GM19328 (cell line): ENCODE measurements around the gene PLEKHA1.

Experiments
- ATAC-seq: cut with Tn5 transposase; IDR thresholded peaks from one replicate; pipeline ENCODE4 v1.9.1; 2021; ENCODE audit warnings: mild to moderate bottlenecking, moderate library complexity; ENCODE audit not compliant: unreplicated experiment

PLEKHA1 gene

DNA sequence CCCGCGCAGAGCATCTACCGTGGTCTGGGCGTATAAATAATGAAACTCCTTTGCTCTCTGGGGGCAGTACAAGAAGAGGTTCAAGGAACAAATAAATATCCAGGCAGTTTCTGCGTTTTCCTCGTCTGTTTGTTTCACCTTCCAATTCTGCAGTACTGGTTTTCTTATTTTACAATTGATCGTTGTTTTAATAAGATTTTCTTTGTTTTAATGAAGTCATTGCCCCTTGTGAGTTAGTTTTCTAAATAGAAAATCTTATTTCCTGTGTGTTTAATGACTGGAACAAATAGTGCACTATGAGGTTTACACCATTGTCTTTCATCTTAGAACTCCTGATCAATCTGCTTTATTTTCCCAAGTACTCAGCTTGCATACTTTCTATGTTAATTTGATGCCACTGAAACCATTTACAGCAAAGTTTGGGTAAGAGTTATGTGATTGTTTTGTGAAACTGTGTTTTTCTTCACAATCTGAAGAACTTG, 1.2 kb downstream of the PLEKHA1 start:
- ATAC-seq = no peak

DNA sequence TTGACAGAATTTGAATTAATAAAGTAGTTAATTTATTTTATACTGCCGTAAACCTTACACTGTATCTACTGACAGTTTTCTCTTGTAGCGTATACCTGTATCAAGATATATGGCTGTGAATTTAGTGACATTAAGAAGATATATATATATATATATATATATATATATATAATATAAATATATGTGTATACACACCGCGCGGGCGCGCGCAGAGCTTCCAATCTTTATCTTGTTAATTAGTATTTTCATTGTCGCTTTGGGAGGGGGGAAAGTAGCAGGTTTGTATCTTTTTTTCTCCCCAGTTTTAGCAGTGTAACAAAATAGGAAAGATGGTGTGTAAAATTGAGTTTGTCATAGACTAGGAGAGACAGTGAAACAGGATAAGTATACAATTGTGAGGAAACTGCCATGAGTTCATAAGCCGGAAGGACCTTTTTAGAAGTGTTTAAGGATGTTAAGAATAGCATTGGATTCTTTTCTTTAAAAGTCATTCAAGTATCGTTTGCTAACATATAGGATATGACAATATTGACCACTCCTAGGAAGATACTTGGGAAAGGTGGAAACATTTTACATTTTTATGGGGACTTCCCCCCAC, 2.0 kb downstream of the PLEKHA1 start:
- ATAC-seq = no peak

DNA sequence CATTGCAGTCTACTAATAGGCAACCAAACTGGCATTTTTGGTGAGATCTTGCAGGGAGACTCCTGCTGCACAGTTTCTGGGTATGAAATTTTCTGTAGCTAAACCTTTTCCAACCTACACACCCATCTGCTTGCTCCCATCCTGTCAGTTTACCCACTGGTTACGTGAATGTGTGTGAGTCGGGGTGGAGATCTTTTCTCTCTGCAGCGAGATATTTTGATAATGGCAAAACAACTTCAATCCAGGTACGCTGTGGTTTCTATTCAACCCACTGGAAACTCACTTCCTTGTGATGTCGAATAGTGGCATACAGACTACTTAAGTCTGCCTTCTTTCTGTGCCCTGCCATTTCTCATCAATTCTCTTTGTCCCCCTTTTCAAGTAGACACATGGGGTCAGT, 4.5 kb downstream of the PLEKHA1 start:
- ATAC-seq = no peak

DNA sequence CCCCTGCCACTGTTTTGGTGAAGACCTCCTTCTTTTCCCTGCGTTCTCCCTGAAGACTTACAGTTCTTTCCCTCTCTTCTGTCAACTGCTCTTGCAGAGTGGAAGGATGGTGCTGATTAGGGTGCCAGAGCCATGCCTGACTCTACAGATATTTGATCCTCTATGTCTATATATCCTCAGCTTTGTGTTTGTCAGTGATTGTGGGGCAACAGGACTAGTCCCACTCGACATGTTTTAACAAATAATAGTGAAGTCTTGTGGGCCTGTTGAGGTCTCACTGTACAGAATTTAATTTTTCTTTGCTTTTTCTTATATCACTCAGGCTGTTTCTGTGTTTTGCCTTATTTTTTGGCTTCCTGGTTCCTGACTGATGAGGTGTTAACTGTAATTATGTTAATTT, 5.0 kb downstream of the PLEKHA1 start:
- no peak for ATAC-seq

DNA sequence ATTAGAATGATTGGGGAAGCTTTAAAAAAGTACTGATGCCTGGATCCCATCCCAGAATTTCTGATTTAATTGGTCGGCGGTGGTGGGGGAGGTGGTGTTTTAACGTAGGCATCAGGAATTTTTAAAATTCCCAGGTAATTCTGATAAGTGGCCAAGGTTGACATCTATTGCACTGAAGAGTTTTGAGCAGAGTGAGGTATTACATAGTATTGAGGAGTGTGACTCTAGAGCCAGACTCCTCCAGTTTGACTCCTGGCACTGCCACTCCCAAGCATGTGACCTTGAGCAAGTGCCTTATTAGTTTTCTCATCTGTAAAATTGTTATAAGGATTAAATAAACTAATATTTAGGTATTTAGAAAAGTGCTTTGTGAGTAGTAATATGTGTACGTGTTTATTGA, 6.2 kb downstream of the PLEKHA1 start:
- ATAC-seq = no peak

DNA sequence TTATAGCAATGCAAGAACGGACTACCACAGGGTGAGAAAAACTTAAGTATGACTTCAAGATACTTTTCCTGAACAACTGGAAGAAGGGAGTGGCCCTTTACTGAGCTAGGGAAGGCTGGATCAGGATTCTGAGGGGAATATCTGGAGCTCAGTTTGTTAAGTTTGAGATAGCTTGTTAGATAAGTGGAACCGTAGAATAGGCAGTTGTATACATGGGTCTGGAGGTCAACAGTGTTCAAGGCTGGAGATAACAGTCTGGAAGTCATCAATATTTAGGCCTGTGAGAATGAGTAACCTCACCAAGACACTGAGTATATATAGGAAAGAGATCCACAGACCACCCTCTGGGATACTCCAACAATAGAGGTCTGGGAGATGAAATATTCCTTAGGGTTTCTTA, 7.2 kb downstream of the PLEKHA1 start:
- no peak for ATAC-seq

DNA sequence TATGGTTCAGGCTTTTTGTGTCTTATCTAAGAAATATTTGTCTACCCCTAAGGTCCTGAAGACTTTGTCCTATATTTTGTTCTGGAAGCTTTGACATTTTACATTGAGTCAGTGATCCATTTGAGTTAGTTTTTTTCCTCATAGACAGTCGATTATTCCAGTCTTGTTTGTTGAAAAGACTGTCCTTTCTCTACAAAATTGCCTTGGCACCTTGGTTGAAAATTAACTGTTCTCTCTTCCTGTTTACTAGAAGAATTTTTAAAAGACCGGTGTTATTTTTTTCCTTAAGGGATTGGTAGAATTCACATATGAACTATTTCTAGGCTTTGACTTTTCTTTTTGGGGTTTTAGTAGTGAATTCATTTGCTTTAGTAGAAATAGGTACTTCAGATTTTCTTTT, 12.0 kb downstream of the PLEKHA1 start:
- no peak for ATAC-seq

DNA sequence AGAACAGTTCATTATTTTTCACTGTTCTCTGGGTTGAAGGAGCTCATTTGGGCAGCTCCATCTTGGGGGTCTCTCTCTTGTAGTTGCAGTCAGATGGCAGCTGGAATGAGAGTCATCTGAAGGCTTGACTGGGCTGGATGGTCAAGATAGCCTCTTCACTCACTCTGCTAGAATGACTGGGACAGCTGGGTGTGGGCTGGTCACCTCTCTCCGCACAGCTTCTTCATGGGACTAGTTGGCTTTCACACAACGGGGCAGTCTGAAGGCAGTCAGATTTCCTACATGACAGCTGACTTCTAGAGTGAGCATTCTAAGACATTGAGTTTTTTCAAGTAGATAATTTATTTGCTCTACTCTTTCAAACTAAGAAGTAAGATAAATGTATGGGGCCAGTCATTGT, 13.1 kb downstream of the PLEKHA1 start:
- no peak for ATAC-seq

DNA sequence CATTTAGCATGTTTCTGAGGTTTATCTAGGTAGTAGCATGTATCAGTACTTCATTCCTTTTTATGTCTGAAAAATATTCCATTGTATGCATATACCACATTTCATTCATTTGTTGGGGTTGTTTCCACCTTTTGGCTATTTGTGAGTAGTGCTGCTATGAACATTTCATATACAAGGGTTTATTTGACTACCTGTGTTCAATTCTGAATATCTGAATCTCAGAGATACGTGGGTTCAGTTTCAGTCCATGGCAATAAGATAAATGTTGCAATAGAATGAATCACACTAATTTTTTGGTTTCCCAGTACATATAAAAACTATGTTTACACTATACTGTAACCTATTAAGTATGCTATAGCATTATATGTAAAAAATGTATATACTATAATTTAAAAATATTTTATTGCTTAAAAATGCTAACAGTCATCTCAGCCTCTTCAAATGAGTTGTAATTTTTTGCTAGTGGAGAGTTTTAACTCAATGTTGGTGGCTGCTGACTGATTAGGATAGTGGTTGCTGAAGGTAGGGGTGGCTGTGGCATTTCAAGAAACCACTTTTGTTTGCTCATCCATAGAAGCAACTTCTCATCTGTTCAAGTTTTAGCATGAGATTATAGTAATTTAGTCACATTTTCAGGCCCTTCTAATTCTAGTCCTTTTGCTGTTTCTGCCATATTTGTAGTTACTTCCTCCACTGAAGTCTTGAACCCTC, 13.9 kb downstream of the PLEKHA1 start:
- no peak for ATAC-seq

DNA sequence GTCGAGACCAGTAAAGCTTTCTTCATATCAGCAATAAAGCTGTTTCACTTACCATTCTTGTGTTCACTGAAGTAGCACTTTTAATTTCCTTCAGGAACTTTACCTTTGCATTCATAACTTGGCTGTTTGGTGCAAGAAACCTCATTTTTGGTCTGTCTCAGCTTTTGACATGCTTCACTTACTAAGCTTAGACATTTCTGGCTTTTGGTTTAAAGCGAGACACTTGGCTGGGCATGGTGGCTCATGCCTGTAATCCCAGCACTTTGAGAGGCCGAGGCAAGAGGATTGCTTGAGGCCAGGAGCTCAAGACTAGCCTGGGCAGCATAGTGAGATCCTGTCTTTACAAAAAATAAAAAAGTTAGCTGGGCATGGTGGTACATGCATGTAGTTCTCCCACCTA, 15.8 kb downstream of the PLEKHA1 start:
- ATAC-seq = no peak

DNA sequence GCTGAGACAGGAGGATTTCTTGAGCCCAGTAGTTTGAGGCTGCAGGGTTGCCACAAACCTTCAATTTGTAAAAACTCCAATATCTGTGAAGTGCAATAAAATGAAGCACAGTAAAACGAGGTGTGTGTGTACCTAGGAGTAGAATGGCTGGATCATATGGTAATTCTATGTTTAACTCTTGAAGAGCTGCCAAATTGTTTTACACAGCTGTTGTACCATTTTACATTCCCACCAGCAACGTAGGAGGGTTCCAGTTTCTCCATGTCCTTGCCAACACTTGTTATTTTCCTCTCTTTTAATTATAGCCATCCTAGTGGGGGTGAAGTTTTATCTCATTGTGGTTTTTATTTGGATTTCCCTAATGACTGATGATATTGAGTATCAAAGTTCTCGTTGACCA, 16.2 kb downstream of the PLEKHA1 start:
- ATAC-seq = no peak

DNA sequence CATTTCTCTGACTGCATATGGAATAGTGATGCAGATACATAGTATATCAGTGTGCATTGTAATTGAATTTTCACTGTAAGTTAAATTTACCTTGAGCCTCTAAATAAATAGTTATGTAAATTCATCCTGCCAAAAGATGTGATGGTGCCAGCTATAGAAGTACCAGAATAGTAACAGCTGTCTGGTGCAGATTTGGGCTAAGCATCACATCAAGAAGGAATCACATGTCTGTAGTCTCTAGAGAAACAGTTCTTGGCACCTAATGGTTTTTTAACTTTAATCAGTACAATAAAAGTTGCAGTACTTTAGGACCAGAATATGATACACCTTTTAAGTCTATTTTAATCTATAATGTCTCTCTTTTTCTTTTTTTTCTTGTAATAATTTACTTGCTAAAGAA, 17.4 kb downstream of the PLEKHA1 start:
- ATAC-seq = no peak

DNA sequence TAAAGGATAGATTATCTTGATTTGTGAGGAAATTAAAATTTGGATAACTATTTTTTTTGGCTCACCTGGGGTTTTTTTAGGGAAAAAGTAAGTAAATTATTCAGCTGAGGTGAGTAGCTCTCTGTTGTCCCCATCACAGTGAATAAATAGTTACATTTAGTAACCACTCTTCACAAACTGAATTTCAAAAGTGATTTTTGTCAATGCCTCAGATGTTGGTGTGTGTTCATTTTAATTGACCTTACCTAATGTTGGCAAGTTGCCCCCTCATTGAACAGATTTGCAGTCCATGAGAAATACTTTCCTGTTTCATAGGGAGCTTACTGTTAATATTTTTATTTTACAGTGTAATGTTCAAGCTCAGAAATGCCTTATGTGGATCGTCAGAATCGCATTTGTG, 18.3 kb downstream of the PLEKHA1 start:
- ATAC-seq = no peak

DNA sequence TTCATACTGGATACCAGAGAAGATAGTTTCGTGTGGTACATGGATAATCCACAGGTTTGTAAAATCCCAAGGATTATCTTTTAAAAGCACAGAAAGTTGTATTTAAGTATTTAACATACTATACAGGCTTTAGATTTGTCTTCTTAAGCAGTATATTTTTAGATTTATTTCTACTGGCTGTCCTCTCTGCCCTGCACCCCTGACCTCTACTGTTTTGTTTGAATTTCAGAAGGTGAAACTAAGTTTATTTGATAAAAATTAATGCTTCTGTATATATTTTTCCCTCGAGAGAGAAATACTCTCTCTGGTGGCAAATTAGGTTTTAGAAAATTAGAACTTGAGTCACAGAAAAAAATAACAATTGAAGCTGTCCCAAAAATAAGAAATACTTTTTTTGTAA, 18.8 kb downstream of the PLEKHA1 start:
- ATAC-seq = no peak

DNA sequence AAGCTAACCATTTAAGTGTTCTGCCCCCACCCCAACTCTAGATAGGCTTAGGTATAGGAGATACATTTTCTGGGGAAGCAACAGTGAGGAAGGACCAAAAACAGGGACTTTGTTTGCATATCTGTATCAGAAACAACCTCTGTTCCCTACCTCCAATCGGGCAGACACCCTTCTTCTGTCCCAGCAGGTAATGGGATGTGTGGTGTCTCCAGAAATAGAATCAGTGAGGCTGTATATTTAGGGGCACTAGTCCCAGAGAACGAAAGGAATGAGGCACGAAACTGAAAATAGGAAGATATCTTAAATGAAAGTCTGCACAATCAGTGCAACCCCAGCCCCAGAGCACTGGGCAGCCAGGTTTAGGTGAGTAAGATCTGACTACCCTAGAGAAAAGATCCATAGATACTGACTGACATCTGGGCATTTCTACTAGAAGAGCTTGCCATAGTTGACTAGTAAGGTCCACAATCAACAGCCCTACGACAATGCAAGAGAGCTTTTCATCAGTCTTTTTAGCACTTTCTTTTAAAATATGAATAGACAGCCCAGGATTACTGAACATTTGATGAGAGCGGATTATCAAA, 28.1 kb downstream of the PLEKHA1 start:
- ATAC-seq = no peak

DNA sequence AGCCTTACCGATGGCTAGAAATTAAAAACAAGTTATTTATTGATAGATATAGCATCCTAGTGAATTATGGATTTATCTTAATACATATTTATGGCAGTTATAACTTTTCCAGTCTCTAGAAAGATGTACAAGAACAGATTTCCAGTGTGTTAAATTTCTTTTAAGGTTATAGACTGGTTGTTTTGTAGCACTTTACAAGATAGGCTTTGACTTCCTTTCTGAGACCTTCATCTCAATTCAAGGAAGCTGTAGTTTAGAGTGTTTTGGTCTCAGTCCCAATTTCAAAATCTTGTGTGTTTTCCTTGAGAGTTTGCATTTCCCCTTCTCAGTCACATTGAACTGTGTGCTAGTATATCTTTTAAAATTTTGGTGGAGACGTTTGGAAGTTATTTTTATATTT, 30.1 kb downstream of the PLEKHA1 start:
- ATAC-seq = no peak

DNA sequence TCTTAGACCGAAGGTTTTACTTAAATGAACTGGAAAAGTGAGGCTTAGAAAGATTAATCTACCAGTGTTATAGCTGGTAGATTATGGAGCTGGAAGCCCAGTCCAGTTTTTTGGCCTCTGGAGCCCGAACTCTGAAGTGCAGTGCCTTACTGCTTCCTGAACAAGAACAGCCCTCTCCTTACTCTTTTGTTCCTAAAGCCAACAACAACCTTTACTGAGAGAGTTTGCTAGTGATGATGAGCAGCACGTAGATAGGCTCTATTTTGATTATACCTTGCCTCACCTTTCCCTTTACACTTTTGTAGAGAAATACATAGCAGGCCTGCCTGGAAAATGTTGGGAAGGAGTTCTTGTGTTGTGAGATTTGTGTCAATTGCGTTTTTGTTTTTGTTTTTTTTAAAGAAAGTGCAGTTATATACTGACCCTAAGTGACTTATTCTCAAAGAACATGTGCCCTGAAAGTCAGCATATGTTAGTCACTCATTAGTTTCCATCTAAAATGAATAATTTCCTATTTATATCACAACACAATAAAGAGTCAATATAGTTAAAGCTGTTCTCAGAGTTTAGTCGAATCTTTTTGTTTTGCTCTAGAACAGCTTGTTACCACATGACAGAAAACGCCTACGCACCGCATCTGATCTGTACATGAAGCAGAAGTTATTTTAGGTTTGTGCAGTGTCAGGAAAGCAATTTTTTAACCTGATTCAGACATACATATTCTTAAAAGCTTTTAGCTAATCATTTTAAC, 33.0 kb downstream of the PLEKHA1 start:
- no peak for ATAC-seq

DNA sequence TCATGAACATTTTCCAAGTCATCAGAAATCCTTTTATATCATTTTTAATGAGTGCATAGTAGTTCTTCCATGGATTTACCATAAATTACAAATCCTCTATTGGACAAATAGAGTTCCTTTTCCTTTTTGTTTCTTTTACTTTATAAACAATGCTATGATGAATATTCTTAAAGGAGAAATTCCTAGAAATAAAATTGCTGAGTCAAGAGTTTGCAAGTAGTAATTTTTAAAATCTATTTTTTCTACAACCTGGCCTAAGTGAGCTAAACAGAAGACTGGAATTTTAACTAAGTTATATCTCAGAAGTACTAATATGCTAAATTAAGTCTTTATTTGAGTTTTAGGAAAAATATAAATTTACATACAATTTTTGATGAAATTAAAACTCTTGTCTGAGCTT, 38.8 kb downstream of the PLEKHA1 start:
- no peak for ATAC-seq

DNA sequence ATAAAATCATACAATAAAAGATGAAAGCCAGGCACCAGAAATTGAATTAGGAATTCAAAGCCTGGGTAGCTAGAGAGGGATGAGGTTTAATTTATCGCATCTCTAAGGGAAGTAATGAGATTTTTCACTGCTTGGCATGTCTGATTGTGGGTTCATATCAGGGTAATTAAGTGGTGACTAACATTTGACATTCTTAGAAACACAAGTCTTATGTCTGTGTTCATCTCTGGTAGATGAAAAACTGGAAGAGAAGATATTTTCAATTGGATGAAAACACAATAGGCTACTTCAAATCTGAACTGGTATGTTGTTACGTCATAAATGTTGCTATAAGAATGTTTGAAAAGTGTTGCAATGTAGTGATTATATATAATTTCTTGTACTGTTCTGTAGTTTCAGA, 43.2 kb downstream of the PLEKHA1 start:
- ATAC-seq = no peak

DNA sequence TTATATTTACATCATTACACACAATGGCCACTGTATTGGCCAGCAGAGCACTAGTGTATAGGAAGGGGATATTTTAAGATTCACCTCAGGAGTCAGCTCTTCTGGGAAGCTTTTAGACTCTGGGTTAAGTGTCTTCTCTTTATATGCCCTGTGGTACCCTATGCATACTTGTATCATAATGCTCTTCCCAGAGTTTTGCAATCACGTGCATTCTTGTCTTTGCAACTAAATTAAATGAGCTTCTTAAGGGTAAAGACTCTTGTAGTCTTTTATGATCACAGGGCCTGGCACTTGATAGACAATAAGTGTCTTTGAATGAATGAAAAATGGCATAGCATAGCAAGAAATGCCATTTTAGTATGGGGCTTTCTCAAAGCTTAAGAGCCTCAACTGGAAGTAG, 44.5 kb downstream of the PLEKHA1 start:
- ATAC-seq = no peak

DNA sequence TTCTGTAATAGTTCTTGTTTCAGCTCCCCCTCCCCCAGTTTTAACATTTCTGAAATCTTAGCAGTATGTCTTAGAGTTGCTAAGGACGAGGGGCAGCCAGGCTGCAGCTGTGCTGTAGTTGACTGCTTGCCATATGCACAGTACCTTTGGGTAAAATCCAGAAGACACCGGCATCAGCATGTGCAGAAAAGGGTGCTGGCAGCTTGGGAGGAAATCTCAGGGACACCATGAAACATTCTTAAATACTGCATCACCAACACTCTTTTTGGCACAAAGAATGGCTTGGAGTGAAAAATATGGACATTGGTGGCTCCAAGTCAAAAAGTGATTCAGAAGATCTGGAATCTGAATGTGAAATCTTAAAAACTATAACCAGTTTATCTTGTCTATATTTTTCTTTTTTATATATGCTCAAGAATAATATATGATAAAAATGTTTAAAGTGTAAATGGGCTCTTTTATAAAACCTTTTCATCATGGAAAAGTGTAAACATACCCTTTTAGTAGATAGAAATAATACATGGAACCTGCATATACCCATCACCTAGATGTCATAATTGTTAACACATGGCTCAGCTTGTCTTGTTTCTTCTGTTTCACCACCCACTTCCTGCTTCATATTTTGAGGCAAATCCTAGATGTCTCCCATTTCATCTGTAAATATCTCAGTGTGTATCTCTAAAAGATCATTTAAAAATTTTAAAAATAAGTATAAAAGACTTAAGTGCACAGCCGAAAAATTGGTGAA, 45.5 kb downstream of the PLEKHA1 start:
- no peak for ATAC-seq
